Measurements from ENCODE around the gene TAOK1. TPM values are rescaled to one million over a fixed set of nuclear protein-coding genes. Genes with fewer than 3 reads are reported as not detected.

Gene TAOK1
- polyA plus RNA-seq, 2 donors: 5.4 to 7.9 TPM

GRCh38 chr17:29584452-29585079, 194.4 kb downstream of the TAOK1 start:
- H3K4me1 ChIP-seq (ENCODE audit: control insufficient read depth in 2 of 2, insufficient read depth in 2 of 2, low read length in 1 of 2): peaks cover 13 to 48% of the 10 kb centered on the region in 2 donors
- no peak overlapping the region for H3K4me3 ChIP-seq (ENCODE audit: low read depth in 1 of 2, low read length in 2 of 2)
- 67 to 75% methylated on average over 12 of the region's 12 CpGs for WGBS, 2 donors
- H3K27ac ChIP-seq (ENCODE audit: low read depth in 2 of 2, low read length in 1 of 2): peak overlapping the region; percentile 11 to 50
- H3K36me3 ChIP-seq (ENCODE audit: control insufficient read depth in 2 of 2, insufficient read depth in 2 of 2, low read length in 1 of 2): peaks cover 2 to 16% of the 10 kb centered on the region in 2 donors
- H3K27me3 ChIP-seq (ENCODE audit: control insufficient read depth in 1 of 2, insufficient read depth in 2 of 2, low read length in 2 of 2): no peaks in the 10 kb centered on the region
- H3K9me3 ChIP-seq (ENCODE audit: control insufficient read depth in 2 of 2, insufficient read depth in 1 of 2, low read depth in 1 of 2, low read length in 1 of 2): no peaks in the 10 kb centered on the region

GRCh38 chr17:29585080-29585751, 195.1 kb downstream of the TAOK1 start:
- Histone ChIP-seq H3K27me3 (ENCODE audit: control insufficient read depth in 1 of 2, insufficient read depth in 2 of 2, low read length in 2 of 2) (no peaks in the 10 kb centered on the region), H3K4me3 (ENCODE audit: low read depth in 1 of 2, low read length in 2 of 2) (peak overlapping the region in 1 of 2 donors; percentile 5), H3K27ac (ENCODE audit: low read depth in 2 of 2, low read length in 1 of 2) (peak overlapping the region; percentile 11 to 50), H3K9me3 (ENCODE audit: control insufficient read depth in 2 of 2, insufficient read depth in 1 of 2, low read depth in 1 of 2, low read length in 1 of 2) (no peaks in the 10 kb centered on the region), H3K36me3 (ENCODE audit: control insufficient read depth in 2 of 2, insufficient read depth in 2 of 2, low read length in 1 of 2) (peaks cover 2 to 16% of the 10 kb centered on the region in 2 donors), H3K4me1 (ENCODE audit: control insufficient read depth in 2 of 2, insufficient read depth in 2 of 2, low read length in 1 of 2) (peaks cover 15 to 53% of the 10 kb centered on the region in 2 donors)
- 70 to 76% methylated on average over 8 of the region's 8 CpGs for WGBS, 2 donors

- no peaks in the 10 kb centered on the region for H3K9me3 ChIP-seq (ENCODE audit: control insufficient read depth in 2 of 2, insufficient read depth in 1 of 2, low read depth in 1 of 2, low read length in 1 of 2)
- H3K4me3 ChIP-seq (ENCODE audit: low read depth in 1 of 2, low read length in 2 of 2): no peak overlapping the region
- 50 to 73% methylated on average over 7 to 9 of the region's 9 CpGs for WGBS, 2 donors
- peaks cover 19 to 58% of the 10 kb centered on the region in 2 donors for H3K4me1 ChIP-seq (ENCODE audit: control insufficient read depth in 2 of 2, insufficient read depth in 2 of 2, low read length in 1 of 2)
- H3K36me3 ChIP-seq (ENCODE audit: control insufficient read depth in 2 of 2, insufficient read depth in 2 of 2, low read length in 1 of 2): peaks cover 2 to 7% of the 10 kb centered on the region in 2 donors
- peak overlapping the region in 1 of 2 donors; percentile 19 for H3K27ac ChIP-seq (ENCODE audit: low read depth in 2 of 2, low read length in 1 of 2)
- H3K27me3 ChIP-seq (ENCODE audit: control insufficient read depth in 1 of 2, insufficient read depth in 2 of 2, low read length in 2 of 2): no peaks in the 10 kb centered on the region
Measured at GRCh38 chr17:29586676-29587469, 196.7 kb downstream of the TAOK1 start.

- H3K27ac ChIP-seq (ENCODE audit: low read depth in 2 of 2, low read length in 1 of 2): no peak overlapping the region
- H3K4me1 ChIP-seq (ENCODE audit: control insufficient read depth in 2 of 2, insufficient read depth in 2 of 2, low read length in 1 of 2): peaks cover 19 to 60% of the 10 kb centered on the region in 2 donors
- no peaks in the 10 kb centered on the region for H3K27me3 ChIP-seq (ENCODE audit: control insufficient read depth in 1 of 2, insufficient read depth in 2 of 2, low read length in 2 of 2)
- WGBS, 2 donors: 57 to 68% methylated on average over 6 of the region's 6 CpGs
- H3K4me3 ChIP-seq (ENCODE audit: low read depth in 1 of 2, low read length in 2 of 2): peak overlapping the region in 1 of 2 donors; percentile 78
- peaks cover 0 to 5% of the 10 kb centered on the region in 2 donors for H3K36me3 ChIP-seq (ENCODE audit: control insufficient read depth in 2 of 2, insufficient read depth in 2 of 2, low read length in 1 of 2)
- no peaks in the 10 kb centered on the region for H3K9me3 ChIP-seq (ENCODE audit: control insufficient read depth in 2 of 2, insufficient read depth in 1 of 2, low read depth in 1 of 2, low read length in 1 of 2)
Measured at GRCh38 chr17:29587591-29587990, 197.4 kb downstream of the TAOK1 start.

GRCh38 chr17:29588017-29588561, 197.9 kb downstream of the TAOK1 start:
- H3K27me3 ChIP-seq (ENCODE audit: control insufficient read depth in 1 of 2, insufficient read depth in 2 of 2, low read length in 2 of 2): no peaks in the 10 kb centered on the region
- H3K9me3 ChIP-seq (ENCODE audit: control insufficient read depth in 2 of 2, insufficient read depth in 1 of 2, low read depth in 1 of 2, low read length in 1 of 2): no peaks in the 10 kb centered on the region
- 14 to 22% methylated on average over 8 of the region's 8 CpGs for WGBS, 2 donors
- peak overlapping the region; percentile 78 to 80 for H3K4me3 ChIP-seq (ENCODE audit: low read depth in 1 of 2, low read length in 2 of 2)
- peaks cover 0 to under 1% of the 10 kb centered on the region in 2 donors for H3K36me3 ChIP-seq (ENCODE audit: control insufficient read depth in 2 of 2, insufficient read depth in 2 of 2, low read length in 1 of 2)
- peaks cover 16 to 56% of the 10 kb centered on the region in 2 donors for H3K4me1 ChIP-seq (ENCODE audit: control insufficient read depth in 2 of 2, insufficient read depth in 2 of 2, low read length in 1 of 2)
- peak overlapping the region; percentile 72 to 84 for H3K27ac ChIP-seq (ENCODE audit: low read depth in 2 of 2, low read length in 1 of 2)

GRCh38 chr17:29588562-29589411, 198.6 kb downstream of the TAOK1 start:
- Histone ChIP-seq H3K4me3 (ENCODE audit: low read depth in 1 of 2, low read length in 2 of 2) (peak overlapping the region; percentile 78 to 80), H3K9me3 (ENCODE audit: control insufficient read depth in 2 of 2, insufficient read depth in 1 of 2, low read depth in 1 of 2, low read length in 1 of 2) (no peaks in the 10 kb centered on the region), H3K27me3 (ENCODE audit: control insufficient read depth in 1 of 2, insufficient read depth in 2 of 2, low read length in 2 of 2) (no peaks in the 10 kb centered on the region), H3K36me3 (ENCODE audit: control insufficient read depth in 2 of 2, insufficient read depth in 2 of 2, low read length in 1 of 2) (no peaks in the 10 kb centered on the region), H3K4me1 (ENCODE audit: control insufficient read depth in 2 of 2, insufficient read depth in 2 of 2, low read length in 1 of 2) (peaks cover 13 to 49% of the 10 kb centered on the region in 2 donors), H3K27ac (ENCODE audit: low read depth in 2 of 2, low read length in 1 of 2) (peak overlapping the region; percentile 72 to 84)
- WGBS, 2 donors: 1% methylated on average over 40 to 72 of the region's 72 CpGs

GRCh38 chr17:29589524-29590410, 199.6 kb downstream of the TAOK1 start, which contains the start of gene GIT1:
Gene GIT1 (minus strand): TSS chr17:29589648. CDS start chr17:29589378, 270 bp downstream.
- no peaks in the 10 kb centered on the region for H3K9me3 ChIP-seq (ENCODE audit: control insufficient read depth in 2 of 2, insufficient read depth in 1 of 2, low read depth in 1 of 2, low read length in 1 of 2)
- no peaks in the 10 kb centered on the region for H3K27me3 ChIP-seq (ENCODE audit: control insufficient read depth in 1 of 2, insufficient read depth in 2 of 2, low read length in 2 of 2)
- 4 to 7% methylated on average over 37 to 70 of the region's 70 CpGs for WGBS, 2 donors
- H3K27ac ChIP-seq (ENCODE audit: low read depth in 2 of 2, low read length in 1 of 2): peak within 1 kb of the TSS; percentile 90 to 92
- H3K4me3 ChIP-seq (ENCODE audit: low read depth in 1 of 2, low read length in 2 of 2): peak within 1 kb of the TSS; percentile 78 to 80
- H3K36me3 ChIP-seq (ENCODE audit: control insufficient read depth in 2 of 2, insufficient read depth in 2 of 2, low read length in 1 of 2): no peaks in the 10 kb centered on the region
- H3K4me1 ChIP-seq (ENCODE audit: control insufficient read depth in 2 of 2, insufficient read depth in 2 of 2, low read length in 1 of 2): peaks cover 20 to 46% of the 10 kb centered on the region in 2 donors

GRCh38 chr17:29590411-29591145, 200.4 kb downstream of the TAOK1 start:
- Histone ChIP-seq H3K4me3 (ENCODE audit: low read depth in 1 of 2, low read length in 2 of 2) (peak overlapping the region; percentile 3 to 78), H3K36me3 (ENCODE audit: control insufficient read depth in 2 of 2, insufficient read depth in 2 of 2, low read length in 1 of 2) (no peaks in the 10 kb centered on the region), H3K9me3 (ENCODE audit: control insufficient read depth in 2 of 2, insufficient read depth in 1 of 2, low read depth in 1 of 2, low read length in 1 of 2) (no peaks in the 10 kb centered on the region), H3K27me3 (ENCODE audit: control insufficient read depth in 1 of 2, insufficient read depth in 2 of 2, low read length in 2 of 2) (no peaks in the 10 kb centered on the region), H3K27ac (ENCODE audit: low read depth in 2 of 2, low read length in 1 of 2) (peak overlapping the region; percentile 90 to 92), H3K4me1 (ENCODE audit: control insufficient read depth in 2 of 2, insufficient read depth in 2 of 2, low read length in 1 of 2) (peaks cover 20 to 46% of the 10 kb centered on the region in 2 donors)
- 16 to 31% methylated on average over 30 of the region's 30 CpGs for WGBS, 2 donors
